NCI-H1694 treated with DMSO at 0.1 percent for 48 hours (cell line): ENCODE results near the gene GALNTL6.
"Not testable (repeated sequence)": the region's sequence is repeated elsewhere in the genome, so short reads cannot be mapped to it uniquely, and the experiment has no call there.

ENCODE experiments used
- DNase-seq: peaks from one replicate; lab custom pipeline; 2025; lab: John Stamatoyannopoulos, UW

Gene GALNTL6

GRCh38 chr4:172751550-172751949 lies 938.3 kb downstream of the GALNTL6 start:
- DNase-seq, result no peak

GRCh38 chr4:172758586-172759340 lies 945.6 kb downstream of the GALNTL6 start:
- DNase-seq, result no peak

GRCh38 chr4:172760512-172760911 lies 947.3 kb downstream of the GALNTL6 start:
- DNase-seq, result no peak

DNA sequence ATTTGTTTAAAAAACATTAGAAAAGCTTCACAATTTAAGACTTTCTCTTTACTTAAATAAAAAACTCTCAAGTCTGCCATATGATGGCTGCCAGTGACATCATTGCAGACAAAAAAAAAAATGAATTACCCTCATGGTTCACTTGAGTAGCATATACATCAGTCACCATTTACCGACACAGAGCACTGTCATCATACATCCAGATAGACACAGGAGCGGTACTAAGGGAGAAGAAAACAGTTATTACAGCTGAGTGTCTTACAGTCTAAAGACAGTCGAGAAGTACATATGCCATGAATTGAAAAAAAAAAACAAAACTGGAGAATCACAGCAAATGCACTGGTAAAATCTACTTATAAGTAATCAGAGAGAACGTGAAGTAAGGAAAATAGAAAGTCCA lies 949.7 kb downstream of the GALNTL6 start:
- no peak for DNase-seq

DNA sequence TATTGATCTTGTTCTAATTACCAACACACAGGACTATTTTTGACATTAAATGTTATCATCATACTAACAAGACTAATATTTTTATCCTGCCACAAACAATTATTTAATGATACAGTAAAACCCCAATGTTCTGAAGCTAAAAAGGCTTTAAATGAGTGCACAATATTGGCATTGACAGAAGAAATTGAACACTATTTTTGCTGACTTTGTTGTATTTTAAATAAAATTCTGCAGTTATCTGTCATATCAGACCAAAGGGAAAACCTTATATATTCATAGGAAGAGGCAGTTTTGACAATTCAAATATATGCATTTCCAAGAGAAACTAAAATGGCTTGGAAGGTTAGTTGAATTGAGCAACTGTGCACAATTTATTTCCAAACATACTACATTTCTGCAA lies 957.6 kb downstream of the GALNTL6 start:
- DNase-seq, result no peak

GRCh38 chr4:172772781-172773180 lies 959.6 kb downstream of the GALNTL6 start:
- DNase-seq, result no peak

DNA sequence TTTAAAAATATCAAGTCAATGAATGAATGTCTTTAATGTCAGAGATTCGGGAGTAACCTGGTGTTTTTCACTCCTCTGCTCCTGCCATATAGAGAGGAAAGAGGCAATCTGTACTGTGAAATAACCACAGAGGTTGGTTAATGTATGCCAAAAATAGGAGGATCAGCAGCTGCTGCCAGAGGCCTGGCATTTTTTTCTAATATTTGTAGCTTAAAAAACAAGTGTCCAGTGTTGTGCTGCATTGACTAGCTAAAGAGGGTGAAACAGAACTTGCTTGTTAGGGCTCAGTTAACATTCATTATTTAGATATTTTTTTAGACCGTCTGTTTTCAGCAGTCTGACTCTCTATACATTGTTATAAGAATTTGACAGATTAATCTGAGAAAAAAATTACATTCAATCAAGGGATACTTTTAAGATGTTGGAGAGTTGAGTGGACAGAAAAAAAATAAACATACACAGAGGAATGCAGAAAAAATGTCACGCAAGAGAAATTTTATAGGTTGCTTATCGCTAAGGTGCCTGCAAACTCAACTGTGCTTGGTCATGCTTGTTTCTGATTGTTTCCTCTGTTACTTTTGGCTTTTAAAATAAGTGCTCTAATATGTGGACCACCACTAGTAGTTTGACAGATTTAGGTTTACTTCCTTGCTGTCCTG lies 963.1 kb downstream of the GALNTL6 start:
- DNase-seq, result no peak

DNA sequence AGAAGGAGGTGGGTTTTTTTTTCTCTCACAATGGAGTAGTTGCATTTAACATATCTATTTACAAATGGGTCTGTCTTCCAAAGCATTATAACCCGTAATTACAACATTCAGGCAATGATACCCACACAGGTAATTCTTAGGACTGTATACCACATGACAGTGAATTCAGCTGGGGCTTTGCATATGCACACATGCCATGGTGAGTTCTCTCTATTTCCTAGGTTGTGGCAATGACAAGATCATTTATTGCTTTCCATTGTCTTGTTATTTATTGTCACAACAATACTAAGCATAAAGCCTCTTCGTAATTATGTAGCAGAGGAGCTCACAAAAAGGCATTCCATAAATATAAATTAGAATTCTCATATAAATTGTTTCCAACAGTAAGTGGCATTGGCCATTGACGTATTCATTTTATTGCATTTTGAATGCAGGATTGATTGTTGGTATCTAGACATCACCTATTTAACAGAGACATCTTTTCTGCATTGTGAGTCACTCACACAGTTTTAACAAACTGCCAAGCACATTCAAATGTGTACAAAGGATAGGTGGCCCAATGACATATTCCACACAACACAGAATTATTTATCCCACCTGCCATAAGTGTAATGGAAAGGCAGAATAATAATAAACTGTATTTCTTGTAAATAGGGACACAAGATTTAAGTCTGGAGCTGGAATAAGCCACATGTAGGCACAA lies 964.7 kb downstream of the GALNTL6 start:
- DNase-seq, result no peak

DNA sequence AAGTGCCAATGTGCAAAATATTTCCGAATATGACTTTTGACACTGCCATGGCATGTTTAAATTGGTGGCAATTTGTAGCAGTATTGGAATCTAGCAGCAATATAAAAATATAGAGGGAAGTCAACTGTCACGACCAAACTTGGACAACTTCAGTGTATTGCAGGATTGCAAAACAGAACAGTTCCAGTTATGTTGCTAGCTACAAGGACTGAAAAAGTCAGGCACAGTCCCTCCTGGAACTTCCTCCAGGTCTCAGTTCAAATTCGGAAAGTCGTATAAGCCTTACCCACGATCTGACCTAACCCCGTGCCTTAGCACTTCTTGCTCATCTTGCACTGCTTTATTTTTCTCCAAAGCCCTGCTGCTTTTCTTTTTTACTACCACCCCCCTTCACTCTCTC lies 965.4 kb downstream of the GALNTL6 start:
- no peak for DNase-seq

DNA sequence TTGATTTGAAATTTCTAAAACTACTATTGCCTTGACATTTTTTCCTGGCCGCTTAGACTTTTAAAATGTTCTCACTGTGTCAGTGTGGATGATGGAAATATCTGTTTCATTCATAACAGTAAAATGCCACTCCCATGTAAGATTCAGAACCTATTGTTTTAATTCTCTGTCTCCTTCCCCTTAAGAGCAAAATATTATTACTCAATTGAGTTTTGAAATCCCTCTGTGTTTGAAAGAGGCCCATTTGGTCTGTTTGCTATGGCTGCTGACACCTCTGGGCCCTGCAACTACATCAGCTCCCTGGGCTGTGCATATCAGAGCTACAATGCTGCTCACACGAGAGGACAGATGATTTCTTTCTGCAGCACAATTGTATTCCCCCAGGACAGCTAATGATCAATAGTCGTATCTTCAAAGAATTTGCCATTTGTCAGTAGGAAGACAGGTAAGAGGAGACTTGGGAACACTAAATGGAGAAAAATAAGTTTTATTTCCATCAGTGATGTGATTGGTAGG lies 967.4 kb downstream of the GALNTL6 start:
- no peak for DNase-seq

DNA sequence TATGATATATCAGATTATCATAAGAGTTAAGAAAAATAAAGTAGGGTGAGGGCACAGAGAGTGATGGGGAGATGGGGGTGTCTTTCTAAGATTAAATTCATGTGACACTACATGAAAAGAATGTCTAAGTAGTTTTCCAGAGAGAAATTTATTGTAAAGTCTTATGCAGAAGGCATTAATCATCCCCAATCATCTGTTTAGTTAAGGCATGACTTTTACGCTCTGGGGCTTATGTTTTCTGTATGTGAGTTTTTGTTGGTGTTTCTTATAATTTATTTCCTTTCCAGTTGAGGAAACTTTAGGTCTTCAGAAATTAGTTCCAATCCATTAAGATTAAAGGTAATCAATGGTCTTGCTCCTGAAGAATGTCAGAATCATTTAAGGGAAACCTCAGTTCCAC lies 972.4 kb downstream of the GALNTL6 start:
- DNase-seq, result no peak

DNA sequence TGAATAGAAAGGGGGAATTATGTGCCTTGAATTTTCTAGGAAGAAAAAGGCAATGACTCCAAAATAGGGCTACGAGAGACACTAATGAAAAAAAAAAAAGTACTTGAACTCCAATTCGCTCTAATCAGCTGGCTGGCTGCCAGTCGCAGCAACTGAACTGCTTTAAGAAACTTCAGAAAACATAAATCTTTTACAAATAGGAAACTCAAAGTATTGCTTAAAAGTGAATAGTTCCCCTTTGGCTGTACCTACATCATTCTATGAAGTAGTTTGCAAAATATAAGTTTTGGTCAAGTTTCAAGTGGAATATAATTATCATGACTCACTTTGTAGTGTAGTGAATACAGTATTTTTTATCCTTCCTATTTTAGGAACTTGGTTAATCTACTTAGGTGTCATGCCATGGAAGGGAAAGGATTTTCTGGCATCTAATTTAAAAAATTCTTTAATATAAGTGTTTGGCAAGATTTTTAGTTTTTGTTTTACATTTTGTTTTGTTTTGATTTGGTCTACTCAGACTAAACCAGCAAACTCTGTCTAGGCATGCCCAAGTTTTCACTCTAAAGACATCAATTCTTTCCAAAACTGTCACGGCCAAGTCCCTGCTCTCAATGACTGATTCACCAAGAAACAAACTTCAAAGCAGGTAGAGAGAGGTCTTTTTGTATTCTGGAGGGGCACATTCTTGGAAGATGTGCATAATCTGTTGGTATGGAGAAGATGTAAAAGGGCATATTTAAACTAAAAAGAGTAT lies 973.0 kb downstream of the GALNTL6 start:
- DNase-seq, result no peak

GRCh38 chr4:172787111-172787510 lies 973.9 kb downstream of the GALNTL6 start:
- DNase-seq, result no peak

DNA sequence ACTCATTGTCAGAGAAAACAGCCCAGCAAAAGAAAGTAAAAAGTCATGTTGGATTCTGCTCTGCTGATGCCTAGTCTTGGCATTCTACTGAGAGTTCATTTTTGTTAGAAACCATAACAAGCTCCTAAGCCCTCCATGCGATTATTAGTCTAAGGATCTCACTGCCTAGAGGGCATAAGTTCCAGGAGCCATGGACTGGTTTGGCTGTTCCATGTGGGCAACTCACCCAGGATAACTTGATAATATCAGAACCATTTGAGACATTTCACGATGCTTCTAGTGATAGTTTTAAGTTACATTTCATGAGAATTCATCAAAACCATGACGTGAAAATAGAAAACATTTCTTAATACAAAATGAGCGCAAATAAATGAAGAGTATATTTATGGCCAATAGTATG lies 978.6 kb downstream of the GALNTL6 start:
- DNase-seq, result no peak

DNA sequence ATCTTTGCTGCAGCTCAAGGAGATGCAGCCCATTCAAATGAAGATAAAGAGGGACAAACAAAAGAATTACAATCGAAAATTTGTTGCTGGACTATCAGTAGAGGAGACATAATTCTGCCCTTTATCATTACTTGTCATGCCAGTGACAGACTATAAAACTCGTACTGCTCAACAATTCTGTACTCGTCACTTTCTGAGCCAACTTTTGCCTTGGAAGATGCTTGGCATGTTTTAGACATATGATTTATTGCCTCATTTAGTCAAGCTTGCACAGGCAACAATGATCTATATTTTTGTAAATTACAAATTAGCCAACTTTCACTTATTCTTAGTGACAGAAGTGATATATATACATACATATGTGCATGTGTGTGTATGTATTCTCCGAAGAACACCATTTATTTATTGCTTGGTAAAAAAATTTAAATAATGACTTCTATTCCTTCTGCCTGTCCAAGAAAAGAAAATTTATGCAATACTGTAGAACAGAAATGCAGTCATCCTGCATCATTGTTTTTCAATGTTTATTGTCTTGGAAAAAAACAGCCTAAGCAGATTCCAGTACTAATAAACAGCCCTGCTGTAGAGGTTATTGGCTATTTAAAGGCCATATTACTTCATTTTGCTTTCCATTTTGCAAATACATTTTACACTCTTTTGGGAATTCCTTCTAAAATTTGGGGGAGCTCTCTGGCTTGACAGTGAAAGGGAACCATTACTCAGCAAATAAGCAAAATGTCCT lies 980.5 kb downstream of the GALNTL6 start:
- no peak for DNase-seq

GRCh38 chr4:172794307-172794703 lies 981.1 kb downstream of the GALNTL6 start:
- no peak for DNase-seq

- not testable (repeated sequence) for DNase-seq
These were observed 984.1 kb downstream of the GALNTL6 start for GRCh38 chr4:172797281-172797680.

DNA sequence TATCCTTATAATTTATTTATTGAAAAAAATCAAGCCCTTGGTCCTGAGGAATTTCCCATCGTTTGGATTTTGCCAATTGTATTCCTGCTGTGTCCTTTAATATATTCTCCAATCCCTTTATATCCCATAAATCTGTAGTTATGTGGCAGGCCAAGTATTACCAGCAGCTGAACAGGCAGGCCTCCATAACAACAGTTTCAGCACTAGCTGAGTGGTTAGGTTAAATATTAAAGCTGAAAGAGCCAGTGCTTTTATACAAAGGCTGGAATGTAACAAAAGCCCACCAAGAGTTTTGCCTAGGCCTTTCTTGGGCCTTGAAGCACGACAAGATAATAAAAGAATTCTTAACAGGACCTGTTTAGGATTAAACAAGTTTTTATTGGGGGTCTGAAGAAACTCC lies 988.8 kb downstream of the GALNTL6 start:
- no peak for DNase-seq

DNA sequence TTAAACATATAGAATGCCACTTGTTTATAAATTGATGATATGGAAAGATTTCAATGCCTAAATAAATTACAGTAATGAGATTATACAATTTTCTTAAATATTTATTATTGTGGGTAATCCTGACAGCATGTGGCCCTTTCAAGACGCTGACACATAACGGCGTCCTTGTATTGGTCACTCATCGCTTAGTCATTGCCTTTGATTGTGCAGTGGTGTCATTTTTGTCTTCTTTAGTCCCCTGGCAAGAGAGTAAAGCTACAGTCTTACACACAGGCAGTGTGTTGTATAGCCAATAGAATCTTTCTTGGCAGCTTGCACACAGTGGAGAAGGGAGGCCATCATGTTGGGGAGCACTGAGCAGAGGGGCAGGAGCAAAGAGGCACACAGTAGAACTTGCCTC lies 993.6 kb downstream of the GALNTL6 start:
- no peak for DNase-seq

DNA sequence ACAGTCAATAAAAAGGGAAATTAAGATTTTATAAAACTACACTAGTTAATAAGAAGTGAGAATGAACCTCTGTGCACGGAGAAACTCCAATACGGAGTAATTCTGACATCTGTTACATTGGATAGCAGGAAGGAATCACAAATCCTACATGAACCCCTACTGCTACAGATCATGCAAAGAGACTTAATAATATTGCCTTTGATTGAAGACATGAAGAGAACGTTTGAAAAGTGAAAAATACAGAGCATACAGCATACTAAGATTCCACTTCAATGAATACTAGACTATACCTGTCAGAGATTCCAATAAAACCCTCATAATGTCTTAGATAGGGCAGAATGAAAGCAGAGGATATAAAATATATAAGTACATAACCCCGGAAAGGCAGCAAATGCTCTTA lies 995.0 kb downstream of the GALNTL6 start:
- DNase-seq, result no peak

DNA sequence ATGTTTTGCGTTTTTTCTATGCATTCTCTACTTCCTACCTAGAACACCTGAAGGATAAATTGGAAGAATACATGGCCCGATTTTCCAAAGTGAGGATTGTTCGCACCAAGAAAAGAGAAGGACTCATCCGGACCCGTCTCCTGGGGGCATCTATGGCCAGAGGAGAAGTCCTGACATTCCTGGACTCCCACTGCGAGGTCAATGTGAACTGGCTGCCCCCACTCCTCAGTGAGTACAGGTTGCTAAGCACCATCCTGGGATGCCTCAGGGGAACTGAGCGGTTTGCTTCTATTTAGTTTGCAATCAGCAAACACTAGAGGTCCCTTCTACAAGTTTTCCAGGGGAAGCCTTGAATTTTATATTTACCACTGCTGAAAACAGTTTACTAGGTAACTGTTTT lies 996.1 kb downstream of the GALNTL6 start:
- DNase-seq, result no peak
